Activated CD4-positive, CD25-positive, alpha-beta regulatory T cell treated with anti-CD3 and anti-CD28 coated beads, Interleukin-2, amount 50 U/mL, for 16 hours (primary cell): ENCODE measurements around the gene VSTM1.
"Not testable (repeated sequence)": the region's sequence is repeated elsewhere in the genome, so short reads cannot be mapped to it uniquely, and the experiment has no call there.

ENCODE experiments used
- DNase-seq: peaks from one replicate; pipeline ENCODE4 v3.0.0-alpha.2; 2020; ENCODE audit warnings: low read depth, low spot score

VSTM1 gene, protein sequence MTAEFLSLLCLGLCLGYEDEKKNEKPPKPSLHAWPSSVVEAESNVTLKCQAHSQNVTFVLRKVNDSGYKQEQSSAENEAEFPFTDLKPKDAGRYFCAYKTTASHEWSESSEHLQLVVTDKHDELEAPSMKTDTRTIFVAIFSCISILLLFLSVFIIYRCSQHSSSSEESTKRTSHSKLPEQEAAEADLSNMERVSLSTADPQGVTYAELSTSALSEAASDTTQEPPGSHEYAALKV

DNA sequence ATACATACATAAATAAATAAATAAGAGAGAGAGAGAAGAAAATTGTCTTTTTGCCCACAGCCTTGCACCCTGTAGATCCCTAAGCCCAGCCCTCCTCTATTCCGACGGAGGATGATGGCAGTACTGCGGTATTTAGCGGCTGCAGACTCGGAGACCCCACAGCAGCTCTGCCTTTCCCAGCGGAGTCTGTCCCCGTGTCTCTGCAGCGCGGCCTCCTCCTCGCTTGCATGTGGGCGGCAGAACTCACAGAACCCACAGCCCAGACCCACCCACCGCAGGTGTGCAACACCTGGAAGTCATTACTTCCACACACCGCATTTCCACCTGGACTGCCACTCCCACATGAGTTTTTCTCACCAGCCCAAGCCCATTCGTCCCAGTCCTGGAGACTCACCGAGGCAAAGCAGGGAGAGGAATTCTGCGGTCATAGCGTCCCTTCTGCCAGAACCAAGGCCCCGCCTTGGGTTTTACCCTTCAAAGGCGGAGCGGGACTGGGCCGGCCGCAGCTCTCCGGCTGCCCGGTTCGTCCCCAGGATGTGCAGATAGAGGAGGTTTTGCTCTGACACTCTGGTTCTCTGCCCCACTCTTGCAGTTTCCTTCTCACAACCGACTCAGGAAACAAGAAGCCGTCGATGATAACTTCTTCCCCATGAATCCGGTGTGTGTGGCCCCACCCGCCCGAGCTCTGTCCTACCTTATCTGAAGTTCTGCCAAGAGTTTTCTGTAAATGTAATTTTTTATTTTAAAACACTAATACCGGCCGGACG lies at the start of gene VSTM1:
Gene VSTM1 (minus strand): TSS at position 548 of the 767 bp plus-strand sequence. CDS start 120 bp downstream, at position 428.
- DNase-seq = no peak

DNA sequence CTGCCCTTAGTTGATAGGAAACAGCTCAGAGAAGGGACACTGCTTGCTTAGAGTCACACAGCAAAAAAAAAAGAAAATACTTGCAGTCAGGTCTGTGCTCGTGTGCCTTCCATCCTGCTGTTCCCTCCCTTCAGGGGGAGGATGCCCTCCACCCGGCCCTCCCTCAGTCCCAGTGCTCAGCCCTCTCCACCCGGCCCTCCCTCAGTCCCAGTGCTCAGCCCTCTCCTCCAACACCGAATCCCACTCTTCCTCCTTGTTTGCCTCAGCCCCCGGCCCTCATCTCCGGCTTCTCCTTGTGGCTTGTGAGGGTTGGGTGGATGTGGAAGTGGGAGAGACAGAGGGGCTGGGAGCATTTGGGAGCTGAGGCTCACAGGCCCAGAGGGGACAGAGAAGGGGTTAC lies 46.0 kb upstream of the VSTM1 start:
- DNase-seq = no peak

DNA sequence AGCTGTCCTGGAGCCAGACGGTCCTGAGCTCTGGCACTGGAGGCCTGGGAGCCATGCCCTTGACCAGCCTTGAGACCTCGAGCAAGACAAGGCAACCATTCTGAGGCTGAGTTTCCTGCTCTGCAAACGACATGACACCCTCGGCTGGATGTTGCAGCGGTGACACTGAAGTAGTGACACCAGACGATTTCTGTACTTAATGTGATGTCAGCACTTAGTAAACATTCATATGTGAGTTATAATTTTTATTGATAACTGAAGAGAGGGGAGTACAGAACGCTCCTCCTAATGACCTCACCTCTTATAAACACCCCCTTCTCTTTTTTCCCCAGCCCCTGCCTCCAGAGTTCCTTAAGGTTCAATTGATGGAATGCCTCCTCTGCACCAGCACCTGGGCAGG lies 44.8 kb upstream of the VSTM1 start:
- DNase-seq = no peak

DNA sequence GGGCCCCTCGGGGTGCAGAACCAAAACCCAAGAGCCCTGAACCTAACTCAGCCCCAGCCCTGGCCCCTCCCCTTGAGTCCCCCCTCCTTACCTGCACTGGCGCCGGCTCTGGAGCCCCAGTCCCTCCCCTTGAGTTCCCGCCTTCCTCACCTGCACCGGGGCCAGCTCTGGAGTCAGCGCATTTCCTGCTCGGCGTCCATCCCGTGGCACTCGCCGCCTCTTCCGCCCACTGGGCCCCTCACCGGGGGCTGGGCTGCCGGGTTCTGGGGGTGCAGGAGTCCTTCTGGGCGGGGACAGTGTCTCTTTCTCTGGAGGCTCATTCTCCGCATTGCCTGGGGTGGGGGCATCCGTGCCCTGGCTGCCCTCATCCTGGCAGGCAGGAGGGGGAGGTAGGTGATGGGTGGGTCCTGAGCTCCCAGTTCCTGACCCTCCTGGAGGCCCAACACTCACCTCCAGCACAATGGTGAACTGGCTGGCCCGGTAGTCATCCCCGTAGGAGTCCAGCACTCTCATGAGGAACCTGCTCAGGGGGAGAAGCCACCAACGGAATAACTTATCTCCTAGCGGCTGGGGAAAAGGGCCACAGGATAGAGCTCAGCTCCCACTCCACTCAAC lies 44.3 kb upstream of the VSTM1 start:
- no peak for DNase-seq

DNA sequence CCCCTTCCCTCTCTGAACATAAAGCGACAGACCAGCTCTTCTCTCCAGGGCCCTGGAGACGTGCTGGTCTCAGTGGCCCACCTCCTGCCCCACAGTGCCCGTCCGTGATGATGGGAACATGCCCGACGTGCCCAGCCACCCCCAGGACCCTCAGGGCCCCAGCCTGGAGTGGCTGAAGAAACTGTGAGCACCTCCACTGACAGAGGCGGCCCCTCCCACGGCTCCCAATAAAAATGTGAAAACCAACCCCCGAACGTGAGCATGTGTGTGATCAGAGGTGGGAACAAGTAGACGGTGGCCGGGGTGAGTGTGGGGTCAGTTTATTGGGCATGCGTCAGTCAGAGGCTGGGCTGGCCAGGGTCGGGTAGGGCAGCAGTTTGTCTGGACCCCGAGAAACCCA lies 43.0 kb upstream of the VSTM1 start:
- DNase-seq = no peak

DNA sequence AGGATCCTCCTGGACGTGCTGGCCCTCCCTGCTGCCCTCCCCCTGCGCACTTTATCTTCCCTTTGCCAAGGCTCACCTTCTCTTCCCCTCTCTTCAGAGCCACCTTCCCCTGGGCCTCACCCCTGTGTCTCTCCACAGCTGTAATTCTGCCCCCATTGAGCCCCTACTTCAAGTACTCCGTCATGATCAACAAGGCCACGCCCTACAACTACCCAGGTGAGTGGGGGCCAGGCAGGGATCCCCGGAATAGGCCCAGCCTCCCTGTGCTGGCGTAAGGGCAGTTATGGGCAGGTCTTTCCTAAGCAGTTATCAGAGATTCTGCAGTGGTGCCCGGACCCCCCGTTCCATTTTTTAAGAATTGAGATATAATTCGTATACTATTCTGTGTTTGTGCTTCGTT lies 42.1 kb upstream of the VSTM1 start:
- DNase-seq = no peak

DNA sequence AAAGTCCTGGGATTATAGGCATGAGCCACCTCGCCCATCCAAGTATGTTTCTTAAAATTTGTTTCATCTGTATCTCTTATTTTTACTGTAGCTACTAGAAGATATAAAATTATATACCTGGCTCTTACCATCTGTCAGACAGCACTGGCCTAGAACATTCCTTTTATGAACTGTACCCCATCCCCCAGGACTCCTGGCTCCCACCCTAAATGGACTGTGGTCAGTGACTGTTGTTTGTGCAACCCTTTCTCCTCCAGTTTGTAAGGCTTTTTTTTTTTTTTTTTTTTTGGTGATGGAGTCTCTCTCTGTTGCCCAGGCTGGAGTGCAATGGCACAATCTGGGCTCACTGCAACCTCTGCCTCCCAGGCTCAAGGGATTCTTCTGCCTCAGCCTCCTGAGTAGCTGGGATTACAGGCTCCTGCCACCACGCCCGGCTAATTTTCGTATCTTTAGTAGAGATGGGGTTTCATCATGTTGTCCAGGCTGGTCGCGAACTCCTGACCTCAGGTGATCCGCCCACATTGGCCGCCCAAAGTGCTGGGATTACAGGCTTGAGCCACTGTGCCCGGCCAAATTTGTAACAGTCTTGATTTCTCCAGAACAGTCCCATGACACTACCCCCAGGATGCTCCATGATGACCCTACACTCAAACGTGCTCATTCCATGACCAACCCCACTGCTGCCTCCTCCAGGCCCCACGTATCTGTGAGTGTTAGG lies 41.5 kb upstream of the VSTM1 start:
- DNase-seq = no peak

DNA sequence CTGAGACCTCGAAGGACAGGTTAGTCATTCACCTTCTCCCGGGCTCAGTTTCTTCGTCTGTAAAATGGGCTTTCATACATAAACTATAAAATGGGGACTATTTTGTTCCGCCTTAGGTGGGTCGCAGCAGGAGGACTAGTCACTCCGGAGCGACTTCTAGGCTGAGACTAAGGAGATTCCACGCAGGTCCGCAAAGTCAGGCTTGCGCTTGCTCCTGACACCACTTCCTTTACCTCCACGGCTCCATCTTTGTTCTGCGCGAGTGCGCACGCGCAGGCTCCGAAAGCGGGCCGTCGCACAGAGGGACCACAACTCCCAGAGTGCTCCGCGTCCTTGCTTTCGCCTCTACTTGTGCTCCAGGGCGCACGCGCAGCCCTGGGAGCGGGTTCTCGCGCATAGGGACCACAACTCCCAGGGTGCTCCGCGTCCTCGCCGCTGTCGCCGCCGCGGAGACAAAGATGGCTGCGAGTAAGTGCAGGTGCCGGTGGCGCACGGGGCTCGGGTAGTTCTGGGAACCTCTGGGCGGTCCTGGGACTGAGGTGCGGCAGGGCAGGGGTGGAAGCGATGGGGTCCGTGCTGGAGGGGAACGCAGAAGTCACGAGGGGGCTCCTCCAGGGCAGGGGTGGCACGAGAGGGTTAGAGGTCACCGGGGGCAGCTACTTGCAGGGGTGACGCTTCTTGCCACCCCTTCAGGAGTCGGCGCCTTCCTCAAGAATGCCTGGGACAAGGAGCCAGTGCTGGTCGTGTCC lies 38.9 kb upstream of the VSTM1 start, which contains the start of gene NDUFA3:
Gene NDUFA3 (plus strand): TSS at position 435 of the 749 bp plus-strand sequence. CDS start 24 bp downstream, at position 459.
- DNase-seq = peak; percentile 96

DNA sequence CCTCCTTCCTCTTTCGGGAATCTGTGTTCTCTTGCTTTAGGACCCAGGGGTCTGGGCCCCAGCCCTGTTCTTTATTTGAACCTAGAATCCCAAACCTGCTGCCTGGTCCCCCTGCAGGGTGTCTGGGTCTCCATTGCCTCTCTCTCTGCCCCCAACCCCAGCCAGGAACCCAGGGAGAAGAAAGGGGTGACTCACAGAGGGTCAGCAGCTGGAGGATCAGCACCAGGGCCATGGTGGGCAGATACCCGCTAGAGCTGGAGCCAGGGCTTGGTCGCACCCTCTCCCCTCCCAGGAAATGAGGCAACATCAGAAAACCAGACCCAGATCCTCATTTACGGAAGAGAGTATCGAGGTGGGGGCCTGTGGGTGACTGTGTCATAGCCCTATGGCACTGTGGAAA lies 36.9 kb upstream of the VSTM1 start, which contains the start of gene OSCAR:
Gene OSCAR (minus strand): TSS at position 243 of the 400 bp plus-strand sequence. CDS start 11 bp downstream, at position 232.
- DNase-seq = no peak

DNA sequence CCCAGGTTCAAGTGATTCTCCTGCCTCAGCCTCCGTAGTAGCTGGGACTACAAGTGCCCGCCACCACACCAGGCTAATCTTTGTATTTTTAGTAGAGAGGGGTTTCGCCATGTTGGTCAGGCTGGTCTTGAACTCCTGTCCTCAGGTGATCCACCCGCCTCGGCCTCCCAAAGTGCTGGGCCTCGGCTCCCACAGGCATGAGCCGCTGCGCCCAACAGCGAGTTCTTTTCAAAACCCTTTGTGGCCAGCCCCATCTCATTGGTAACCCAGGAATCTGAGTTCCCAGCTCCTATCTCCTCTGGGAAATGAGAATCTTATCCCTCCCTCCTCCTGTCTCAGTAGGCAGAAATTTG lies 36.2 kb upstream of the VSTM1 start:
- not testable (repeated sequence) for DNase-seq

DNA sequence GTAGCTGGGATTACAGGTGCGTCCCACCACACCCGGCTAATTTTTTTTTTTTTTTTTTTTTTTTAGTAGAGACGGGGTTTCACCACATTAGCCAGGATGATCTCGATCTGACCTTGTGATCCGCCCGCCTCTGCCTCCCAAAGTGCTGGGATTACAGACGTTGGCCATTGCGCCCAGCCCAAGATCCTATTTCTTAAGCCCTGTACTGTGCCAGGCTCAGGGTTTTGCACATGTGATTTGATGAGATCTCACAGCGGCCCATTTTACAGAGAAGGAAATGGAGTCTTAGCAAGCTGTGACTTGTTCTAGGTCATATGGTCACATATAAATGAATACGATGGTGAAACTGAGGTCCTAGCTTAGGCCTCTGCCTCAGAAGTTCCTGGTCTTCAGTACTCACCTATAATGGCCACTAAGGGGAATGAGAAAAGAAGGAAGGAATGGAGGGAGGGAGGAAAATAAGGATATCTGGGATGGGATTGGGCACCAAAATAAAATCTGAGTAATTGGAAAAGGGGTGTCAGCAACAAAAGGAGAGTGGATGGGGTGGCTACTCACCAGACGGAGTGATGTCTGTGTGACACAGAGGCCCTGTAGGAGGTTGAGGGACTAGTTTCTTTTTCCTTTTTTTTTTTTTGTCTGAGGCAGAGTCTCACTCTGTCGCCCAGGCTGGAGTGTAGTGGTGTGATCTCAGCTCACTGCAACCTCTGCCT lies 35.6 kb upstream of the VSTM1 start:
- no peak for DNase-seq

DNA sequence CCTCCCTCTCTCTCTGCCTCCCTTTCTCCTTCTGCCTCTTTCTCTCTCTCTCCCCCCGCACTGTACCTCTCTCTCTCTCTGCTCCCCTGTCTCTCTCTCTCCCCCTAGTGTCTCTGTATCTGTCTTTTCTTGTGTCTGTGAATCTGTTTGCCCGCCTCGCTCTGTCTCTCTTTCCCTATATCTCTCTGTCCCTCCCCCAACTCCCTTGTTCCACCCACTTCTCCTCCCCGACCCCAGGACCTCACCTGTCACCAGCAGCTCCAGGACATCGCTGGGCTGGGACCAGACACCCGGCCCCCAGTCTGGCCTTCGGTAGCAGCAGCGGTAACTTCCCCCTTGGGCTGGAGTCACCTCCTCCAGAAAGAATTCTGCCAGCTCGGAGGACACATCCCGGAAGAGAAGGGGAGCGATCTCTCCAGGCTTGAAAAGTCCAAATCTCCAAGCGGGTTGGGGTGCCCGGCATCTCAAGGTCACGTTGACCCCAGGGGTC lies 33.0 kb upstream of the VSTM1 start:
- no peak for DNase-seq

DNA sequence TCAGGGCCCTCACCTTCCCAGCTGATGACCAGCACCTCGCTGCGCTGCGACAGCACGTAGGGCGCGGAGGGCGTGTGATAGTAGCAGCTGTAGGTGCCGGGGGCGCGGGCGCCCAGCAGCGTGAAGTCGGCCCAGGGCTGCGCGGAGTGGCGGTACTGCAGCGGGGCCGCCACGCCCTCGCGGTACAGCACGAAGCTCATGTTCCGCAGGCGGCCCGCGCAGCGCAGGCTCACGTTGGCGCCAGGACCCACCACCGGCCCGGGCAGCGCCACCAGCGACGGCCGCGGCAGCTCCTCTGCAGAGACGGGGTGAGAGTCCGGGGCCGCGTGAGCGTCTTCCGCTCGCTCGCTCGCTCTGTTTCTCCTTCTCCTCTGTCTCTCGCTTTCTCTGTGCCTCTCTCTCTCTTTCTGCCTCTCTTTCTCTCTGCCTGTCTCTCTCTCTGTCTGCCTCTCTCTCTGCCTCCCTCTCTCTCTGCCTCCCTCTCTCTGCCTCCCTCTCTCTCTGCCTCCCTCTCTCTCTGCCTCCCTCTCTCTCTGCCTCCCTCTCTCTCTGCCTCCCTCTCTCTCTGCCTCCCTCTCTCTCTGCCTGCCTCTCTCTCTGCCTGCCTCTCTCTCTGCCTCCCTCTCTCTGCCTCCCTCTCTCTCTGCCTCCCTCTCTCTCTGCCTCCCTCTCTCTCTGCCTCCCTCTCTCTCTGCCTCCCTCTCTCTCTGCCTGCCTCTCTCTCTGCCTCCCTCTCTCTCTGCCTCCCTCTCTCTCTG lies 32.3 kb upstream of the VSTM1 start:
- DNase-seq = not testable (repeated sequence)

DNA sequence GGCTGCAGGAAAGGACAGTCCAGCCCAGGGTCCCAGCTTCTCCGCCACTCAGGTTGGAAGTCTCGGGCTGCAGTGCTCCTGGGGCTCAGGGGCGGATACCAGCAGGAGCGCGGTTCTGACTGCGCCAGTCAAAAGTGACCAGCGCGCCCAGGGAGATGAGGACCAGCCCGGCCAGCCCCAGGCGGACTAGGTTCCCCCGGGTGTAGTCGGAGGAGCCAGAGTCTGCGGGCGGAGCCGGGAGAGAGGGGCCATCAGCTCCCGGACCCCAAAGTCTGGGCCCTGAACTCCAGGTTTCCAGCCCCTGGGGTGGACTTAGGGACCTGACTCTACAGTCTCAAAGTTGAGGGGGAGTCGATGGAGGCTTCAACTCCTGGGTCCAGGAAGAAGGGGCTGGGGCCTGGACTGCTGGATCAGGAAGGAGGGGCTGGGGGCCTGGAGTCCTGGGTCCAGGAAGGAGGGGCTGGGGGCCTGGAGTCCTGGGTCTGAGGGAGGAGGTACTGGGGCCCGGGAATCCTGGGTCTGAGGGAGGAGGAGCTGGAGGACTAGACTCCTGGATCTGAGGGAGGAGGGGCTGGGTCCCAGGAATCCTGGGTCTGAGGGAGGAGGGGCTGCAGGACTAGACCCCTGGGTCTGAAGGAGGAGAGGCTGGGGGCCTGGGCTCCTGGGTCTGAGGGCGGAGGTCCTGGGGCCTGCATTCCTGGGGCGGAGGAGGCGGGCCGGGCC lies 31.6 kb upstream of the VSTM1 start:
- no peak for DNase-seq

DNA sequence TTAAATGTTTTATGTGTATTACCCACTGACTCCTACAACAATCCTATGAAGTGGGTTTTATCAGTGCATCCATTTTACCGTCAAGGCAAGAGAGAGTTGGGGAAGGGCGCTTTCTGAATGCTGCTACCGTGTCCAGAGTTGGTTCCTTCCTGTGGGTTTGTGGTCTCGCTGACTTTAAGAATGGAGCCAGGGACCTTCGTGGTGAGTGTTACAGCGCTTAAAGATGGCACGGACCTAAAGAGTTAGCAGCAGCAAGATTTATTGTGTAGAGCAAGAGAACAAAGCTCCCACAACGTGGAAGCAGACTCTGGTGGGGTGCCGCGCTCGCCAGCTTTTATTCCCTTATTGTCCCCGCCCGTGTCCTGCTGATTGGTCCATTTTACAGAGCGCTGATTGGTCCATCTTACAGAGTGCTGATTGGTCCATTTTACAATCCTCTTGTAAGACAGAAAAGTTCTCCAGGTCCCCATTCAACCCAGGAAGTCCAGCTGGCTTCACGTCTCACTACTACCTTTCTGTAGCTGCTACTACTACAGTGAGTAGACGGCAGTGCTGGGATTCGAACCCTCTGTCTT lies 30.8 kb upstream of the VSTM1 start:
- DNase-seq = no peak

DNA sequence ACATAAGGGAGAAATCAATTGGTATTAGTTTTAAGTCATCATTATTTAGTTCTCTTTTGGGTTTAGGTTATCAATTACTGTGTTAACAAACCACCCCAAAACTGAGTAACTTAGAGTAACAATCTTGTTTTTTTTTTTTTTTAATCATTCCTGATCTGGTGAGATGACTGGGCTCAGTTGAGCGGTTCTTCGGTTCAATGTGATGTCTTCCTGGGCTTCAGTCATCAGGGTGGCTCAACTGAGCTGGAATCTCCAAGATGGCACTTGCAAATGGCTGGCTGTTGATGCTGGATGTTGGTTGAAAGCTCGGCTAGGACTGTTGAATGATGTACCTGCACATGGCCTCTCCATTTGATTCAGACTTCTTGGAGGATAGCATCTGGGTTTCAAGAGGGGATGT lies 20.7 kb upstream of the VSTM1 start:
- no peak for DNase-seq

DNA sequence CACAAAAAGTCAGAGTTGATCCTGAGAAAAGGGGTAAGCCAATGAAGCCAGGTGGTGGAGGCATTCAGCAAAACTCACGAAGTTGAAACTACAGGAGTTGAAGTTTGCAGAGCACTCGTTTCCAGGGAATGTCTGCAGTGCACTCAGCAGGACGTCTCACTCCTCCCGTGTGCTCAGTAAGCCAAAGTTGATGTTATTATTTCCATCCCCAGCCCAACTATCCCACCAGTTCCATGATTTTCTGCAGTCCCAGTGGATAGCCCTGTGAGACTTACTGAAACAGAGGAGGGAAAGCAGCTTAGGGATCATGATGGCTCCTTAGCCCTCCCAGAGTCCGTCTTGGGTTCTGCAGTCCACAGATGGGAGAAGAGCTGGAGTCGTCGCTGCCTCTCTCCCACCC lies 17.3 kb upstream of the VSTM1 start, which contains the start of gene TARM1:
Gene TARM1 (minus strand): TSS at position 334 of the 400 bp plus-strand sequence. CDS start 25 bp downstream, at position 309.
- no peak for DNase-seq

DNA sequence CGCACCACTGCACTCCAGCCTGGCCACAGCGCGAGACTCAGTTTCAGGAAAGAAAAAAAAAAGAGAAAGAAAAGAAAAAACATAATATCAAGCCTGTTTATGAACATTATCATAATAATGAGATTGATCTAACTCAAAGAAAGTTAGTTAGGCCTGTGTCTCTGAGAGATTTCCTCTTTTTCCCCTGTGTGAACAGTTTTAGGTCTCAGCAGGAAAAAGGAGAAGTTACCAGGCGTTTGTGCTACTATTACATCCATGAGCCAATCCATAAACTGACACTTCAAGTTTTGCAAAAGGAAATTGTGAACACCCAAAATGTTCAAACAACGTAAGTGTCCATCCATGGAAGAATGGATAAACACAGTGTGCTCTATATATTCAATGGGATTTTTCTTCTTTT lies 13.6 kb upstream of the VSTM1 start:
- no peak for DNase-seq

DNA sequence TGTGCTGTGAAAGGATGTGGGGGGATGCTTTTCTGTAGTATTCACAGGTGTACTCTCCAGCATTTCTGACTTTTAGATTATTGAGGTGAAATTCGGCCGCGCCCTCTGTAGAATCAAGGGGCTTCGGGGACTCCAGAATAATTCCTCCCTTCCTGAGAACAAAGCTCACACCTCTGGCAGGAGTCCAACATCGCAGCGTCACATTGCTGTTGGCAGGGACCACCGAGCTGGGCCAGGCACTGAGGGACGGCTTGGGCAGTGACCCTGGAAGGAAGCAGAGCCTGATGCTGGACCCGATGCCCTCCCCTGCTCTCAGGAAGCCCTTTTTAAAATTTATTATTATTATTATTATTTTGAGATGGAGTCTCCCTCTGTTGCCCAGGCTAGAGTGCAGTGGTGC lies 11.2 kb upstream of the VSTM1 start:
- DNase-seq = no peak
